GM21447 (cell line): ENCODE measurements around the gene AQP6.

Experiments
- ATAC-seq: cut with Tn5 transposase; IDR thresholded peaks from one replicate; pipeline ENCODE4 v1.9.1; 2021; ENCODE audit not compliant: unreplicated experiment

AQP6 gene

GRCh38 chr12:49972641-49973360 is at the start of gene AQP6:
TSS of gene AQP6 (plus strand) at chr12:49972947. CDS start at chr12:49973174, 227 bp downstream.
- ATAC-seq = no peak

GRCh38 chr12:49923035-49923644 is 49.6 kb upstream of the AQP6 start:
- no peak for ATAC-seq

- no peak for ATAC-seq
Measured at GRCh38 chr12:49923880-49924556, 48.7 kb upstream of the AQP6 start.

DNA sequence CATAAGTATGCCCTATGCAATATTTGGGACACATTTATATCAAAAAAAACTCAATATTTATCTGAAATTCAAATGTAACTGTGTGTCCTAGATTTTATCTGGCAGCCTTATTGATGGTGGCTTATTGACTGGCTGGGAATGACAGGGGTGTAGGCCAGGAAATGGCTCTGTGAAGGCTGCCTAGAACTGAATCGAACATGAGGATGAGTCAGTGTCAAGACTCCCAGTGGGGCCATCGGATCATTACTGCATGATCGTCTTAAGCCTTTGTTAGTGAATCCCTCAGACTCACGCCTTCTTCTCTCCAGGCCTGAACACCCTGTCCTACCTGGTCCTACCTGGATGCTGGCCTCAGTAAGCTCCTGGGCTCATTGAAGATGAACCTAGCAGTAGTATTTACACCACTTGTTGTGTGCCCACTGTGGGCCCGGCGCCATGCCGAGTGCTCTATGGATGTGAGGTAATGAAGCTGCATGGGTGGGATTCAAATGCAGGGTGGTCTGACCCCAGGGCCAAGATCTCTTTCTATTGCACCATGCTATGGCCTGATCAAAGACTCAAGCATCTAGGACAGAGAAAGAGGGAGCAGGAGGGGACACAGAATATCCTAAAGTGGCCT is 48.0 kb upstream of the AQP6 start:
- no peak for ATAC-seq

GRCh38 chr12:49925433-49926204 is 47.1 kb upstream of the AQP6 start:
- ATAC-seq = no peak

DNA sequence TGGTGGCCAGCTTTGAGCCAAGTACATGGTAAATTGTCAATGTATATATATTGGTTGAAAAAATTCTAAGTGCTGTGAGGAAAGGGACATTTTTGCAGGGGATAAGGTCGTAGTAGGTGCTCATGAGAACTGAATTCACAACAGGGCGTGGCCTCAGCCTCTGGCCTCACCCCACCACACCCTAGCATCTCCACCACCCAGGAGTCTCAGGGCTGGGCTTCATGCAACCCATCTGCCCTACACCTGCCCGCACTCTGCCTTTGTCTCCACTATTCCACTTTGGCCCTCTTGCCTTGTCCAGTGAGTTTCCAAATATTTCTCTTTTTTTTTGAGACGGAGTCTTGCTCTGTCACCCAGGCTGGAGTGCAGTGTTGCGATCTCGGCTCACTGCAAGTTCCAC is 44.3 kb upstream of the AQP6 start:
- ATAC-seq = no peak

DNA sequence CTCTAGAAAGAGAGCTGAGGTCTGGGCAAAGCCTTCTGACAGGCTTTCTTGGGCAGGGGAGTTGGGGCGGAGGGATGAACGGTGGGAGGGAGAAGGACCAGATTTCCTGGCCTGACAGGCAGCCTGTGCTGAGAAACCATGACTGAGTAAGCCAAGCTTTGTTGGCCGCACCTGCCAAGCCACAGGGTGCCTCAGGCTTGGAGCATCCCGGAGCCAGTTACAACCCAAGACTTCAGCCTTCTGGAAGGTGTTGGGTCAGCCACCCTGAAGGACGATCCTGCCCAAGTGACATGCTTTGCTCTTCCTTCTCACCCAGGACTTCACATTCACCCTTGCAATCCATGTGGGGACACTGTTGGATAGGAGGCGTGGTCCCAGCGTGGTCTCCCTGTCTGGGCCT is 43.2 kb upstream of the AQP6 start:
- ATAC-seq = no peak

- no peak for ATAC-seq
Measured at GRCh38 chr12:49930515-49931288, 42.0 kb upstream of the AQP6 start.

GRCh38 chr12:49932023-49932422 is 40.7 kb upstream of the AQP6 start:
- no peak for ATAC-seq

GRCh38 chr12:49932533-49933130 is 40.1 kb upstream of the AQP6 start:
- no peak for ATAC-seq

- ATAC-seq = no peak
Measured at GRCh38 chr12:49933796-49934195, 39.0 kb upstream of the AQP6 start.

- no peak for ATAC-seq
Measured at GRCh38 chr12:49934505-49934904, 38.2 kb upstream of the AQP6 start.

DNA sequence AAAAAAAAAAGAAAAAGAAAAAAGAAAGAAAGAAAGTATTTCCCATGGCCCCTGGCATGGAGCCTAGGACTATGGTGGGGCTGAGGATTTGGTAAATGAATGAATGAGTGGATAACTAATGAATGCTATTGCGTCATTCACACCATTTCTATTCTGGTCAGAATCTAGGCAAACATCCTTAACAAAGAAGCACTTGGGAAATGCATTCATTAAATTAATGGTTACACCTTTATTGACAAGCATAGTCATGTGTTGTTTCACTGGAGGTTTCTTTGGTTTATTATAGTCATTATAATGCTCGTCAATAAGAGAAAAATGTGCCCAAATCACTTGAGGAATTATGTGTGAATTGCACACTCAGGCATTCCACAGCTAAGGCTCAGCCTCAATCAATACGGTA is 35.8 kb upstream of the AQP6 start:
- ATAC-seq = no peak

DNA sequence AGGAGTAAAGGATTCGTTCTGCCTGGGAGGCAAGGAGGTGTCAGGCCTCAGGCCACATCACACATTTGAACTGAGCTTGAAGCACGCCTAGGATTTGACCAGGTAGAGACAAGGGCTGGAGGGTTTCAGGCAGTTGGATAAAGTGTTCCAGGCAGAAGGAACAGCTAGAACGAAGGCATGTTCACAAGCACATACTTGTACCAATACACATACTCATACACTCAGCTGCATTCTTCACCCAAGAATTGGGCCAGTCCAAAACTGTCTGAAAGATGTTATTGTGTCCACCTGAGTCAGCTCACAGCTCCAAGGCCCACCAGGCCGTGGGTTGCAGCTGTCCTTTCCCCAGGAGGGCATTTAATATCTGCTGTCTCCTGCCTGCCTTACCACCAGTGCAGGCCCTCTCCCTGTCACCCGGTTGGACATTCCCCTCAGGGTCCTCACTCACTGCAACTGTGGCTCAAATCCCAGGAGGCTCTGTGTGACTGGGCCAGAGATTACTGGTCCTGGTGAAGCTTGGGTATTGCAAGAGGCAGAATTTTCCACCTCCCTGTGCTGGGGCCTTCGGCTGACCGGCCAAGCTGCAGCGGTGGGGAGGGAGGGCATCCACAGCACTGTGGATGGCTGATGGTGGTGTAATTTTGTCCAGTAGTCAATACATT is 35.0 kb upstream of the AQP6 start:
- ATAC-seq = no peak

- no peak for ATAC-seq
Measured at GRCh38 chr12:49939307-49939706, 33.4 kb upstream of the AQP6 start.

- ATAC-seq = no peak
Measured at GRCh38 chr12:49939707-49940106, 33.0 kb upstream of the AQP6 start.

- no peak for ATAC-seq
Measured at GRCh38 chr12:49941556-49942511, 30.9 kb upstream of the AQP6 start.

DNA sequence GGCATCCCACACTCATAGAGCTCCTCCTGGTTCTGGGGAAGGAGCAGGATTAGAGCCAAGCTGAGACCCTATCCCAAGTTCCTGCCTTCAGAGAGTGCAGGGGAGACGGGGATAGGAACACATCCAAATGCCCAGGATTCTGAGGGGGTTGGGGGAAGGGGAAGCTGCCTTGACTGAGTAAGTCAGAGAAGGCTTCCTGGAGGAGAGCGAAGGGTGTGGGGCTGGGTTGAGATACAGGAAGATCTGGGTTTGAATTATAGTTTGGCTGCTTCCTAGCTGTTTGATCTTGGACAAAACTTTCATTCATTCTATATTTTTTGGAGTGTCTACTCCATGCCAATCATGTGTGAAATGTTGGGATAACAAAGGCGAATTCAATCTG is 30.2 kb upstream of the AQP6 start:
- ATAC-seq = no peak
